Stomach (tissue), 19 donors: ENCODE results near the gene MRGPRX4. TPM values are rescaled to one million over a fixed set of nuclear protein-coding genes. Genes with fewer than 3 reads are reported as not detected.
"Not testable (repeated sequence)": the region's sequence is repeated elsewhere in the genome, so short reads cannot be mapped to it uniquely, and the experiment has no call there.

Source experiments
- DNase-seq, 2 donors: peaks; one replicate each; pipeline versions ENCODE4 v3.0.0 to v3.0.0-alpha.2; 2013 to 2019
- H3K27ac ChIP-seq, 5 donors: fragments of 200-600 bp in 4 of 5; sonication (generic) in 4 of 5; one replicate each; pipeline ENCODE4 v1.5.1; 2013 to 2019; ENCODE audit warnings: mild to moderate bottlenecking in 1 of 5, moderate library complexity in 1 of 5
- H3K27me3 ChIP-seq, 3 donors: fragments of 200-600 bp; sonication (generic); one replicate each; pipeline ENCODE4 v1.5.1; 2017 to 2019; ENCODE audit warnings: mixed run types in 1 of 3
- H3K36me3 ChIP-seq, 4 donors: fragments of 200-600 bp; sonication (generic); 1 replicate in 3 of 4; 2 replicates in 1 of 4; pipeline ENCODE4 v1.5.1; 2016 to 2019
- H3K4me1 ChIP-seq, 4 donors: fragments of 200-600 bp; sonication (generic); one replicate each; pipeline ENCODE4 v1.5.1; 2016 to 2019
- H3K4me3 ChIP-seq, 4 donors: fragments of 200-600 bp; sonication (generic) in 3 of 4; one replicate each; pipeline ENCODE4 v1.5.1; 2016 to 2019; ENCODE audit warnings: mild to moderate bottlenecking in 1 of 4
- H3K9me3 ChIP-seq, 4 donors: fragments of 200-600 bp; sonication (generic); one replicate each; pipeline ENCODE4 v1.5.1; 2016 to 2019
- CTCF ChIP-seq, 7 experiments: fragments of 450-650 bp in 4 of 7; fragments of 200-600 bp in 3 of 7; sonication (generic) in 3 of 7; IDR thresholded peaks; one replicate each; pipeline ENCODE4 v1.5.1; 2016 to 2019; ENCODE audit warnings: antibody characterized with exemption in 7 of 7, control low read depth in 2 of 7, mild to moderate bottlenecking in 1 of 7
- EP300 ChIP-seq: sonication (generic); formaldehyde crosslinking; IDR thresholded peaks from one replicate; pipeline ENCODE4 v1.6.1; 2017; ENCODE audit warnings: antibody characterized with exemption
- POLR2A ChIP-seq, 4 donors: fragments of 450-650 bp; IDR thresholded peaks; one replicate each; pipeline ENCODE4 v1.6.1; 2016; ENCODE audit warnings: antibody characterized with exemption in 4 of 4, control low read depth in 2 of 4, mild to moderate bottlenecking in 1 of 4, moderate library complexity in 1 of 4
- POLR2AphosphoS5 ChIP-seq, 3 donors: sonication (generic); formaldehyde crosslinking; IDR thresholded peaks; one replicate each; pipeline ENCODE4 v1.6.1; 2016; ENCODE audit warnings: antibody characterized with exemption in 3 of 3
- WGBS, 5 donors: extraction: QIAGEN DNeasy Blood & Tissue Kit in 3 of 5; methylation state at CpG; one replicate each; pipeline versions ENCODE4 v1.1.5 to v1.1.7; 2013 to 2018; 5-methylcytosine and 5-hydroxymethylcytosine counted together
- intact Hi-C: fragments of 100-400 bp; cut with DNase I; formaldehyde crosslinking; loops from one replicate; pipeline ENCODE4 v1.15.1; 2023; ENCODE audit warnings: low total_unique reads
- long read RNA-seq, 10 donors: transcript quantifications; one replicate each; lab custom pipeline, GENCODE V29; 2026
- polyA plus RNA-seq, 3 donors: library from polyadenylated mRNA; stranded (reverse); fragments of 200-250 nt; gene quantifications; one replicate each; pipeline ENCODE4 v1.2.3, GENCODE V29; 2013
- total RNA-seq, 5 donors: library from RNA; depleted of rRNA; stranded (reverse); fragments of >200 nt; gene quantifications; one replicate each; pipeline versions ENCODE4 v1.1.0 to v1.2.3, GENCODE V29; 2014 to 2016
- donor health status: healthy with polysubstance abuse.
- donor health status: Bipolar disorder and iron deficiency.
- donor health status: healthy.

Gene MRGPRX4
- not detected for total RNA-seq
- polyA plus RNA-seq = not detected
- long read RNA-seq, donor 1 = 0 reads
- long read RNA-seq, donor 2 = 0 reads
- long read RNA-seq, donor 3 = 0 reads
- long read RNA-seq, donor 4 = 0 reads
- long read RNA-seq, donor 5 = 0 reads
- long read RNA-seq, donor 6 = 0 reads
- long read RNA-seq, donor 7, partial matches to known transcripts = 0 of 1 reads
- long read RNA-seq, donor 7, other reads (novel, unspliced or antisense) = 0 of 1 reads
- long read RNA-seq, donor 8 = 0 reads
- long read RNA-seq, donor 9 = 0 reads
- long read RNA-seq, donor 10 = 0 reads

GRCh38 chr11:18172666-18173065 is at the start of gene MRGPRX4:
MRGPRX4 (plus strand) TSS chr11:18172837; CDS start chr11:18173257, 420 bp downstream.
- Histone ChIP-seq H3K27me3 (peaks cover 0 to 18% (median 0%) of the 10 kb centered on the region in 3 donors), H3K9me3 (no peaks in the 10 kb centered on the region), H3K4me3 (no peak within 1 kb of the TSS), H3K27ac (no peak within 1 kb of the TSS), H3K36me3 (no peaks in the 10 kb centered on the region), H3K4me1 (no peaks in the 10 kb centered on the region)
- intact Hi-C loops = no loop called here
- DNase-seq = no peak
- WGBS, 5 donors = 65 to 80% (median 74%) methylated on average over 3 of the region's 3 CpGs
- no peak for TF ChIP-seq POLR2A (IDR thresholded peaks at IDR 0.05)
- TF ChIP-seq CTCF (IDR thresholded peaks at IDR 0.05) = no peak
- TF ChIP-seq POLR2AphosphoS5 (IDR thresholded peaks at IDR 0.05) = no peak
- no peak for TF ChIP-seq EP300

DNA sequence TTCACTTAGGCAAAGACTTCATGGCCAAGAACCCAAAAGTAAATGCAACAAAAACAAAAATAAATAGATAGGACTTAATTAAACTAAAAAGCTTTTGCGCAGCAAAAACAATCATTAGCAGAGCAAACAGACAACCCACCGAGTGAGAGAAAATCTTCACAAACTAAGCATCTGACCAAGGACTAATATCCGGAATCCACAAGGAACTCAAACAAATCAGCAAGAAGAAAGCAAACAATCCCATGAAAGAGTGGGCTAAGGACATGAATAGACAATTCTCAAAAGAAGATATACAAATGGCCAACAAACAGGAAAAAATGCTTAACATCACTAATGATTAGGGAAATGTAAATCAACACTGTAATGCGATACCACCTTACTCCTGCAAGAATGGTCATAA is 41.5 kb upstream of the MRGPRX4 start:
- DNase-seq, H3K9me3 ChIP-seq, H3K4me1 ChIP-seq, H3K27ac ChIP-seq, H3K36me3 ChIP-seq, intact Hi-C loops, H3K4me3 ChIP-seq: not testable (repeated sequence)
- peaks cover 0 to 16% (median 0%) of the 10 kb centered on the region in 3 donors for H3K27me3 ChIP-seq
- 64 to 76% (median 73%) methylated on average over 4 of the region's 4 CpGs for WGBS, 5 donors

- intact Hi-C loops = no loop called here
- WGBS, 5 donors = 62 to 70% (median 63%) methylated on average over 3 of the region's 3 CpGs
- TF ChIP-seq POLR2A (IDR thresholded peaks at IDR 0.05) = no peak
- no peak for DNase-seq
- H3K27ac ChIP-seq = no peak within 1 kb of the TSS
- H3K4me3 ChIP-seq = no peak within 1 kb of the TSS
- no peaks in the 10 kb centered on the region for H3K9me3 ChIP-seq
- H3K4me1 ChIP-seq = no peaks in the 10 kb centered on the region
- H3K27me3 ChIP-seq = peaks cover 0 to 16% (median 0%) of the 10 kb centered on the region in 3 donors
- no peaks in the 10 kb centered on the region for H3K36me3 ChIP-seq
Measured at GRCh38 chr11:18132341-18132740, 40.3 kb upstream of the MRGPRX4 start, which contains the start of gene MRGPRX3. MRGPRX3 (plus strand) TSS chr11:18132571; CDS start chr11:18137203, 4,632 bp downstream.

- Histone ChIP-seq H3K36me3 (no peaks in the 10 kb centered on the region), H3K27me3 (peaks cover 0 to 4% (median 0%) of the 10 kb centered on the region in 3 donors), H3K27ac (no peak overlapping the region), H3K4me3 (no peak overlapping the region), H3K9me3 (no peaks in the 10 kb centered on the region), H3K4me1 (no peaks in the 10 kb centered on the region)
- 29 to 39% (median 37%) methylated on average over 2 of the region's 2 CpGs for WGBS, 5 donors
- no peak for DNase-seq
- intact Hi-C loops = no loop called here
- TF ChIP-seq POLR2A (IDR thresholded peaks at IDR 0.05) (no peak), EP300 (no peak), CTCF (IDR thresholded peaks at IDR 0.05) (no peak), POLR2AphosphoS5 (IDR thresholded peaks at IDR 0.05) (no peak)
Measured at GRCh38 chr11:18135308-18135707, 37.3 kb upstream of the MRGPRX4 start.

- no peaks in the 10 kb centered on the region for H3K4me1 ChIP-seq
- H3K36me3 ChIP-seq = no peaks in the 10 kb centered on the region
- H3K9me3 ChIP-seq = no peaks in the 10 kb centered on the region
- peaks cover 0 to 4% (median 0%) of the 10 kb centered on the region in 3 donors for H3K27me3 ChIP-seq
- WGBS, 5 donors = 92 to 96% (median 94%) methylated on average over 29 of the region's 29 CpGs
- intact Hi-C loops = no loop called here
- no peak overlapping the region for H3K4me3 ChIP-seq
- TF ChIP-seq CTCF (IDR thresholded peaks at IDR 0.05) (no peak), EP300 (no peak)
- DNase-seq = no peak
- no peak overlapping the region for H3K27ac ChIP-seq
Measured at GRCh38 chr11:18137186-18137800, 35.3 kb upstream of the MRGPRX4 start.
